Vagina (tissue), 2 donors: ENCODE results near the gene CLRN2.

Source experiments
- CTCF ChIP-seq, 3 experiments: fragments of 450-650 bp in 2 of 3; fragments of 200-600 bp in 1 of 3; sonication (generic) in 1 of 3; IDR thresholded peaks; one replicate each; pipeline ENCODE4 v1.5.1; 2017 to 2019; ENCODE audit warnings: antibody characterized with exemption in 3 of 3, mild to moderate bottlenecking in 2 of 3, moderate library complexity in 2 of 3
- POLR2A ChIP-seq, 2 donors: fragments of 450-650 bp; IDR thresholded peaks; one replicate each; pipeline ENCODE4 v1.6.1; 2017; ENCODE audit warnings: antibody characterized with exemption in 2 of 2, mild to moderate bottlenecking in 2 of 2, moderate library complexity in 2 of 2

- TF ChIP-seq POLR2A (IDR thresholded peaks at IDR 0.05) = no peak
- TF ChIP-seq CTCF (IDR thresholded peaks at IDR 0.05) = no peak
These were observed 38.1 kb upstream of the CLRN2 start for GRCh38 chr4:17476853-17477252.
